Suprapubic skin (tissue), 3 donors: ENCODE measurements around the gene GABRR1.

ENCODE experiments used
- POLR2A ChIP-seq, 2 donors: fragments of 450-650 bp; IDR thresholded peaks; one replicate each; pipeline ENCODE4 v1.6.1; 2017; ENCODE audit warnings: antibody characterized with exemption in 2 of 2, mild to moderate bottlenecking in 2 of 2, moderate library complexity in 2 of 2
- TF ChIP-seq, protein P1 (sequence below), 2 donors: fragments of 200-600 bp in 1 of 2; fragments of 450-650 bp in 1 of 2; sonication (generic) in 1 of 2; IDR thresholded peaks; one replicate each; pipeline ENCODE4 v1.5.1; 2016 to 2019; ENCODE audit warnings: antibody characterized with exemption in 2 of 2, mild to moderate bottlenecking in 1 of 2, moderate library complexity in 1 of 2

DNA sequence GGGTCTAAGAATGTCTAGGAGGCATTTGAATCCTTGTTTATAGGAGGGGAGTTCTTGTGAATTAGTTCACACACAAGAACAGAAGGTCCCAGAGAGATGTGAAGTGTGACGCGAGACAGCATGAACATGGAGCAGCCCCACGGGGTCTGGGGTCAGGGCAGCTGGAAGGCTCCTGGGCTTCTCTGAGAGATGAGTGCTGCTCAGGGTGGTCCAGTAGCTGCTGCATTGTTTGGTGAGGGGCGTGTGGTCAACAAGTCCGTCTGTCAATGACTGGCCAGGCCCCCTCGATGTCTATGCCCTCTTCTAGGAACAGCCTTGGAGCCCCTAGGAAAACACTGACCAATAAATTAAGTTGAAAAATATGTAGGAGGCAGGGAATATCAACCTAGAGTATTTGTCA is 40.2 kb upstream of the GABRR1 start:
- TF ChIP-seq, protein P1, sequence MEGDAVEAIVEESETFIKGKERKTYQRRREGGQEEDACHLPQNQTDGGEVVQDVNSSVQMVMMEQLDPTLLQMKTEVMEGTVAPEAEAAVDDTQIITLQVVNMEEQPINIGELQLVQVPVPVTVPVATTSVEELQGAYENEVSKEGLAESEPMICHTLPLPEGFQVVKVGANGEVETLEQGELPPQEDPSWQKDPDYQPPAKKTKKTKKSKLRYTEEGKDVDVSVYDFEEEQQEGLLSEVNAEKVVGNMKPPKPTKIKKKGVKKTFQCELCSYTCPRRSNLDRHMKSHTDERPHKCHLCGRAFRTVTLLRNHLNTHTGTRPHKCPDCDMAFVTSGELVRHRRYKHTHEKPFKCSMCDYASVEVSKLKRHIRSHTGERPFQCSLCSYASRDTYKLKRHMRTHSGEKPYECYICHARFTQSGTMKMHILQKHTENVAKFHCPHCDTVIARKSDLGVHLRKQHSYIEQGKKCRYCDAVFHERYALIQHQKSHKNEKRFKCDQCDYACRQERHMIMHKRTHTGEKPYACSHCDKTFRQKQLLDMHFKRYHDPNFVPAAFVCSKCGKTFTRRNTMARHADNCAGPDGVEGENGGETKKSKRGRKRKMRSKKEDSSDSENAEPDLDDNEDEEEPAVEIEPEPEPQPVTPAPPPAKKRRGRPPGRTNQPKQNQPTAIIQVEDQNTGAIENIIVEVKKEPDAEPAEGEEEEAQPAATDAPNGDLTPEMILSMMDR (IDR thresholded peaks at IDR 0.05), result no peak
- TF ChIP-seq POLR2A (IDR thresholded peaks at IDR 0.05), result no peak
